ENCODE results near the gene PSMB4. TPM values are rescaled to one million over a fixed set of nuclear protein-coding genes. Genes with fewer than 3 reads are reported as not detected.

PSMB4 gene
- total and polyA plus RNA-seq, 7 donors: 237 to 362 (median 277) TPM

DNA sequence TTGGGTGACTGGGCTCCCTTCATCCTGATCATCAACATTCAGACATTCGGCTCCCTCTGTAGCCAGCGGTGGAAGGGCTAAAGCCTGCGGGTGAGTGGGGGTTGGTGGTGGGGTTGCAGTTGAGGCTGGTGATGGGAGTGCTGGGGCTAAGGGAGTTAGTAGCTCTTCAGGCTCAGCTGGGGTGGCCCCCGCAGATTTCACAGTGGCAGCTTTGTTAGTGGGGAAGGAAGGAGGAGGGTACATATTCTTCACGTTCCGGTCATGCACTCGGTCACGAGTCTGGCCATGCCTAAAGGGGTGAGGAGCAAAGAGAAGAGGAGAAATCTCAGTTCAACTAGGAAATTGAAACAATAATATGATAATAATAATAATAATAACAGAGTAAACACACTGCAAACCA lies 6.8 kb downstream of the PSMB4 start:
- intact Hi-C loops (cut with DNase I): no loop called here
- Histone ChIP-seq H3K36me3 (peaks cover 63 to 100% (median 72%) of the 10 kb centered on the region in 4 donors), H3K27ac (no peak overlapping the region), H3K9me3 (no peaks in the 10 kb centered on the region), H3K4me3 (no peak overlapping the region), H3K4me1 (peaks cover 0 to 5% (median under 1%) of the 10 kb centered on the region in 4 donors), H3K27me3 (no peaks in the 10 kb centered on the region)
- 91 to 92% methylated on average over 8 of the region's 8 CpGs for WGBS, 2 donors
- no peak for DNase-seq
- TF ChIP-seq POLR2A (IDR thresholded peaks at IDR 0.05) (no peak), EP300 (IDR thresholded peaks at IDR 0.05) (no peak), POLR2AphosphoS5 (IDR thresholded peaks at IDR 0.05) (no peak)
- TF ChIP-seq, protein P1, sequence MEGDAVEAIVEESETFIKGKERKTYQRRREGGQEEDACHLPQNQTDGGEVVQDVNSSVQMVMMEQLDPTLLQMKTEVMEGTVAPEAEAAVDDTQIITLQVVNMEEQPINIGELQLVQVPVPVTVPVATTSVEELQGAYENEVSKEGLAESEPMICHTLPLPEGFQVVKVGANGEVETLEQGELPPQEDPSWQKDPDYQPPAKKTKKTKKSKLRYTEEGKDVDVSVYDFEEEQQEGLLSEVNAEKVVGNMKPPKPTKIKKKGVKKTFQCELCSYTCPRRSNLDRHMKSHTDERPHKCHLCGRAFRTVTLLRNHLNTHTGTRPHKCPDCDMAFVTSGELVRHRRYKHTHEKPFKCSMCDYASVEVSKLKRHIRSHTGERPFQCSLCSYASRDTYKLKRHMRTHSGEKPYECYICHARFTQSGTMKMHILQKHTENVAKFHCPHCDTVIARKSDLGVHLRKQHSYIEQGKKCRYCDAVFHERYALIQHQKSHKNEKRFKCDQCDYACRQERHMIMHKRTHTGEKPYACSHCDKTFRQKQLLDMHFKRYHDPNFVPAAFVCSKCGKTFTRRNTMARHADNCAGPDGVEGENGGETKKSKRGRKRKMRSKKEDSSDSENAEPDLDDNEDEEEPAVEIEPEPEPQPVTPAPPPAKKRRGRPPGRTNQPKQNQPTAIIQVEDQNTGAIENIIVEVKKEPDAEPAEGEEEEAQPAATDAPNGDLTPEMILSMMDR (IDR thresholded peaks at IDR 0.05): no peak

DNA sequence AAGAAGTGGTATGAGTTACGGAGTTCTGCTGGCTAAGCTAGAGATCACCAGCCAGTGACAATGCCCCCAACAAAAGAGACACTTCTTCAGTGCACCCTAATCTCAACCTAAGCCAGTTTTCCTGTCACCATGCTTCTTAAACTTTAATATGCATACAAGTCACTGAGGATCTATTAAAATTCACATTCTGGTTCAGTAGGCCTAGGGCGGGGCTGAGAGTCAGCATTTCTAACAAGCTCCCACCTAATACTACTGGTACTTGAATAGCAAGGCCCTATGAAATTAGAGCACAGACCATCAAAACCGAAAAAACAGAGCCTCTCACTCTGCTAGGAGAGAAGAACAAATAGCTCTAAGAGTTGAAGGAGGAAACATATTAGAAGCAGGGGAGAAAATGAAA lies 7.9 kb downstream of the PSMB4 start:
- no peaks in the 10 kb centered on the region for H3K4me1 ChIP-seq
- no peak overlapping the region for H3K27ac ChIP-seq
- no peak for TF ChIP-seq POLR2A (IDR thresholded peaks at IDR 0.05)
- H3K4me3 ChIP-seq: no peak overlapping the region
- WGBS, 2 donors: 94 to 98% methylated on average over 3 of the region's 3 CpGs
- H3K27me3 ChIP-seq: no peaks in the 10 kb centered on the region
- H3K9me3 ChIP-seq: no peaks in the 10 kb centered on the region
- no peak for DNase-seq
- peaks cover 64 to 100% (median 76%) of the 10 kb centered on the region in 4 donors for H3K36me3 ChIP-seq
- intact Hi-C loops (cut with DNase I): no loop called here

DNA sequence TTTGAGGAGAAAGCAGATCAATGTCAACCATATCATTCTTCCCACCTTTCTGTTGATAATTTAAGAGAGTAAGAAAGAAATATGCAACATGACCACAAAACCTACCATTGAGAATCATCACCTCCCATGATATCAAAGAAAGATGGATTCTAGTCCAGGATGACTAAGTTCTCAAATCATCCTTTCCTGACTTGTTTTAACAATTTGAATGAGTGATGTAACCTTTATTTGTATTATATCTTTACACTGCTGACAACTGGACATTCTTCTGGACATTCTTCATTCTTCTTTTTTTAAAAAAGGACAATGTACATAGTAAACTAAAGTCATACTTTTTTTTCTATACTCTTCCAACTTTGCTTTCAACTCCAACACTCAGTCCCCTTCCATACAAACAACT lies 9.5 kb downstream of the PSMB4 start:
- H3K36me3 ChIP-seq: peaks cover 64 to 99% (median 79%) of the 10 kb centered on the region in 4 donors
- no peak overlapping the region for H3K4me3 ChIP-seq
- no peak for DNase-seq
- H3K4me1 ChIP-seq: no peaks in the 10 kb centered on the region
- no peak overlapping the region for H3K27ac ChIP-seq
- TF ChIP-seq POLR2A (IDR thresholded peaks at IDR 0.05) (no peak), POLR2AphosphoS5 (IDR thresholded peaks at IDR 0.05) (no peak), EP300 (IDR thresholded peaks at IDR 0.05) (no peak)
- TF ChIP-seq, protein P1 (IDR thresholded peaks at IDR 0.05): no peak
- intact Hi-C loops (cut with DNase I): no loop called here
- no peaks in the 10 kb centered on the region for H3K9me3 ChIP-seq
- no peaks in the 10 kb centered on the region for H3K27me3 ChIP-seq

DNA sequence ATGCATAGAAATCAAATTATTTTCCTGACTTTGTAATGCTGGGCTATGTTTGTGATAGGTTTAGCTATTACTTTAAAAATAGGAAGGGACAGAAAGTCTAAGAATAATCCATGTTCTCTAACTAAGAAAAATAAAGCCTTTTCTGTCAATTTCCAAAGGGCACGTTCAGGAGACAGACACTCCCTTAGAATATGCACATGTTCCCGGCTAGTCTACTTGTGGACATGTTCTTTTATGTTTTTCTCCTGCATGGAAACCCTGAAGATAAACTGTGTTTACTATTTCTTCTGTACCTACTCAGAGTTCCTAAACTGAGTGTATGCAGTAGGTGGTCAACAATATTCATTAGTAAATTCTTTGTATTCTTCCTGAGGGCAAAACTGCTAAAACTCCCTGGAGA lies 12.5 kb downstream of the PSMB4 start:
- intact Hi-C loops (cut with DNase I): no loop called here
- TF ChIP-seq POLR2AphosphoS5 (IDR thresholded peaks at IDR 0.05): no peak
- TF ChIP-seq, protein P1 (IDR thresholded peaks at IDR 0.05): no peak
- no peak for TF ChIP-seq EP300 (IDR thresholded peaks at IDR 0.05)
- no peak for TF ChIP-seq POLR2A (IDR thresholded peaks at IDR 0.05)
- Histone ChIP-seq H3K27me3 (no peaks in the 10 kb centered on the region), H3K4me1 (no peaks in the 10 kb centered on the region), H3K36me3 (peaks cover 41 to 99% (median 69%) of the 10 kb centered on the region in 4 donors), H3K9me3 (no peaks in the 10 kb centered on the region), H3K4me3 (no peak overlapping the region), H3K27ac (no peak overlapping the region)
- DNase-seq: no peak
- 88 to 89% methylated on average over 2 of the region's 2 CpGs for WGBS, 2 donors

DNA sequence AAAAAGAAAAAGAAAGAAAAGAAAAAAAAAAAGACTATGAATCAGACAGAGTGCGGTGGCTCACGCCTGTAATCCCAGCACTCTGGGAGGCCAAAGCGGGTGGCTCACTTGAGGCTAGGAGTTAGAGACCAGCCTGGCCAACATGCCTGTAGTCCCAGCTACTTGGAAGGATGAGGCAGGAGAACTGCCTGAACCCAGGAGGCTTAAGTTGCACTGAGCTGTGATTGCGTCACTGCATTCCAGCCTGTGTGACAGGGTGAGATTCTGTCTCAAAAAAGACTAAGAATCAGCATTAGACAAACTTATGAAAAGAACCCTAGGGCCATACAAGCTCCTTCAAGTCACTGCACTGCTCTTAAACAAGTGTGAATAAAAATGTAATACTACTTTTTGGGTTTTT lies 16.9 kb downstream of the PSMB4 start:
- peaks cover 5 to 99% (median 39%) of the 10 kb centered on the region in 4 donors for H3K36me3 ChIP-seq

More for the DNA sequence above, 16.9 kb downstream of the PSMB4 start:
- H3K4me1 ChIP-seq: no peaks in the 10 kb centered on the region
- no peak for DNase-seq
- TF ChIP-seq POLR2A (IDR thresholded peaks at IDR 0.05) (no peak), EP300 (IDR thresholded peaks at IDR 0.05) (no peak), POLR2AphosphoS5 (IDR thresholded peaks at IDR 0.05) (no peak)
- TF ChIP-seq, protein P1 (IDR thresholded peaks at IDR 0.05): no peak
- no peak overlapping the region for H3K27ac ChIP-seq
- WGBS, 2 donors: 98% methylated on average over 4 of the region's 4 CpGs
- intact Hi-C loops (cut with DNase I): no loop called here
- H3K4me3 ChIP-seq: no peak overlapping the region
- no peaks in the 10 kb centered on the region for H3K27me3 ChIP-seq
- no peaks in the 10 kb centered on the region for H3K9me3 ChIP-seq

Measured in sigmoid colon (tissue), 7 donors.